ENCODE data around the gene EXOC3L4. TPM values are rescaled to one million over a fixed set of nuclear protein-coding genes. Genes with fewer than 3 reads are reported as not detected.

The EXOC3L4 gene
- total RNA-seq, 1 experiment from 2014 or later = not detected

GRCh38 chr14:103073367-103073875 lies 21.1 kb upstream of the EXOC3L4 start (continued):
- TF ChIP-seq ZBTB33 (IDR thresholded peaks at IDR 0.05; ENCODE audit: extremely low read depth, insufficient replicate concordance, low read length) = no peak
- no peak for TF ChIP-seq CBX3 (IDR thresholded peaks at IDR 0.05; ENCODE audit: low read depth)
- no peak for TF ChIP-seq MAX (IDR thresholded peaks at IDR 0.05)
- no peak for TF ChIP-seq EZH2 (IDR thresholded peaks at IDR 0.05)
- no peak for TF ChIP-seq RAD21 (IDR thresholded peaks at IDR 0.05; ENCODE audit: low read depth)
- no peak for TF ChIP-seq SP1 (IDR thresholded peaks at IDR 0.05; ENCODE audit: low read depth)
- TF ChIP-seq POLR2AphosphoS5 (IDR thresholded peaks at IDR 0.05; ENCODE audit: low read depth, low read length) = no peak
- TF ChIP-seq FOSL1 (IDR thresholded peaks at IDR 0.05; ENCODE audit: low read depth) = no peak
- TF ChIP-seq CTCF (IDR thresholded peaks at IDR 0.05 in 2 of 3, conservative IDR thresholded peaks at IDR 0.05 in 1 of 3; ENCODE audit: borderline replicate concordance in 1 of 3, insufficient read depth in 1 of 3, low read depth in 2 of 3, low read length in 2 of 3) = no peak

Measured in HCT116 (cell line).